Testis (tissue), 5 donors: ENCODE data around the gene NXPE4. TPM values are rescaled to one million over a fixed set of nuclear protein-coding genes. Genes with fewer than 3 reads are reported as not detected.
"Not testable (repeated sequence)": the region's sequence is repeated elsewhere in the genome, so short reads cannot be mapped to it uniquely, and the experiment has no call there.

Experiments used
- DNase-seq: peaks from one replicate; pipeline ENCODE4 v3.0.0-alpha.2; 2019
- H3K27ac ChIP-seq, 2 donors: fragments of 200-600 bp; sonication (generic); one replicate each; pipeline ENCODE4 v1.5.1; 2019
- H3K27me3 ChIP-seq: fragments of 200-600 bp; sonication (generic); one replicate; pipeline ENCODE4 v1.5.1; 2019
- H3K36me3 ChIP-seq: fragments of 200-600 bp; sonication (generic); one replicate; pipeline ENCODE4 v1.5.1; 2017; ENCODE audit warnings: low read depth; ENCODE audit errors: missing control alignments
- H3K4me1 ChIP-seq: fragments of 200-600 bp; sonication (generic); one replicate; pipeline ENCODE4 v1.5.1; 2019
- H3K4me3 ChIP-seq, 2 donors: fragments of 200-600 bp; sonication (generic); one replicate each; pipeline ENCODE4 v1.5.1; 2017 to 2019
- H3K9me3 ChIP-seq: fragments of 200-600 bp; sonication (generic); one replicate; pipeline ENCODE4 v1.5.1; 2017
- POLR2A ChIP-seq: fragments of 450-650 bp; IDR thresholded peaks from one replicate; pipeline ENCODE4 v1.6.1; 2017; ENCODE audit warnings: antibody characterized with exemption, mild to moderate bottlenecking, moderate library complexity
- WGBS, 2 donors: methylation state at CpG; one replicate each; pipeline ENCODE4 v1.1.5; 2018; 5-methylcytosine and 5-hydroxymethylcytosine counted together
- intact Hi-C: fragments of 100-400 bp; cut with DNase I; formaldehyde crosslinking; loops from one replicate; pipeline ENCODE4 v1.15.1; 2023; ENCODE audit warnings: low total_unique reads
- long read RNA-seq, 2 donors: transcript quantifications; one replicate each; lab custom pipeline, GENCODE V29; 2026
- polyA plus RNA-seq: library from polyadenylated mRNA; stranded (reverse); fragments of 350-450 nt; fragmentation: Illumina TruSeq; extraction: RNeasy Lipid Tissue Mini Kit (QIAGEN cat#74804); gene quantifications from one replicate; pipeline ENCODE4 v1.2.3, GENCODE V29; 2014; ENCODE audit warnings: low read depth, low replicate concordance; ENCODE audit not compliant: insufficient read depth
- total RNA-seq, 2 donors: library from RNA; depleted of rRNA; stranded (reverse); fragments of >200 nt; gene quantifications; one replicate each; pipeline ENCODE4 v1.2.3, GENCODE V29; 2016
- TF ChIP-seq, protein P1 (sequence below), 3 experiments: fragments of 450-650 bp in 2 of 3; fragments of 200-600 bp in 1 of 3; sonication (generic) in 1 of 3; IDR thresholded peaks; one replicate each; pipeline ENCODE4 v1.5.1; 2016 to 2019; ENCODE audit warnings: antibody characterized with exemption in 3 of 3, mild to moderate bottlenecking in 2 of 3, moderate library complexity in 1 of 3

NXPE4 gene
- total RNA-seq (not detected), polyA plus RNA-seq (not detected)
- long read RNA-seq, donor 1 = 0 reads
- long read RNA-seq, donor 2 = 0 reads

DNA sequence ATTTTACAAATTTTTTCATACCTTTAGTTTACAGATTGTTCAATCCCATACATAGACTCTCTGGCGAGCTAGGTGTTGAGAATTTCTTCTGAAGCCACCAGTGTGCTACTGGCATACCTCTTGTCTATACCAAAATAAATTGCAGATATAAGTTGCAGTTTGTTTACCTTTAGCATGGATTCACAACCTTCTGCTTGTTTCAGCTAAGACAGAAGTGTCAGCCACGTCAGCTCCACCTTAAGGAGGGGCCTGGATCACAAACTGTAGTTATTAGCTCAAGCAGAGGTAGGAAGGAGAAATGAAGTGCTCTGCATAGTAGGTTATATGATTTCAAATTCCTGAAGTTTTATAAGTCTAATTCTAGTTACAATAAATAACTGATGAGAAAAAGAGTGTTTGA, at the start of gene NXPE4:
TSS of gene NXPE4 (minus strand) at position 216 of the 400 bp plus-strand sequence. CDS start 1,027 bp downstream, outside the sequence.
- no peaks in the 10 kb centered on the region for H3K36me3 ChIP-seq
- 80 to 86% methylated on average over 2 of the region's 2 CpGs for WGBS, 2 donors
- DNase-seq = no peak
- no peaks in the 10 kb centered on the region for H3K27me3 ChIP-seq
- no peaks in the 10 kb centered on the region for H3K9me3 ChIP-seq
- TF ChIP-seq, protein P1, sequence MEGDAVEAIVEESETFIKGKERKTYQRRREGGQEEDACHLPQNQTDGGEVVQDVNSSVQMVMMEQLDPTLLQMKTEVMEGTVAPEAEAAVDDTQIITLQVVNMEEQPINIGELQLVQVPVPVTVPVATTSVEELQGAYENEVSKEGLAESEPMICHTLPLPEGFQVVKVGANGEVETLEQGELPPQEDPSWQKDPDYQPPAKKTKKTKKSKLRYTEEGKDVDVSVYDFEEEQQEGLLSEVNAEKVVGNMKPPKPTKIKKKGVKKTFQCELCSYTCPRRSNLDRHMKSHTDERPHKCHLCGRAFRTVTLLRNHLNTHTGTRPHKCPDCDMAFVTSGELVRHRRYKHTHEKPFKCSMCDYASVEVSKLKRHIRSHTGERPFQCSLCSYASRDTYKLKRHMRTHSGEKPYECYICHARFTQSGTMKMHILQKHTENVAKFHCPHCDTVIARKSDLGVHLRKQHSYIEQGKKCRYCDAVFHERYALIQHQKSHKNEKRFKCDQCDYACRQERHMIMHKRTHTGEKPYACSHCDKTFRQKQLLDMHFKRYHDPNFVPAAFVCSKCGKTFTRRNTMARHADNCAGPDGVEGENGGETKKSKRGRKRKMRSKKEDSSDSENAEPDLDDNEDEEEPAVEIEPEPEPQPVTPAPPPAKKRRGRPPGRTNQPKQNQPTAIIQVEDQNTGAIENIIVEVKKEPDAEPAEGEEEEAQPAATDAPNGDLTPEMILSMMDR (IDR thresholded peaks at IDR 0.05) = no peak
- no peak for TF ChIP-seq POLR2A
- H3K4me1 ChIP-seq = no peaks in the 10 kb centered on the region
- H3K4me3 ChIP-seq = no peak within 1 kb of the TSS
- intact Hi-C loops = no loop called here
- H3K27ac ChIP-seq = no peak within 1 kb of the TSS

DNA sequence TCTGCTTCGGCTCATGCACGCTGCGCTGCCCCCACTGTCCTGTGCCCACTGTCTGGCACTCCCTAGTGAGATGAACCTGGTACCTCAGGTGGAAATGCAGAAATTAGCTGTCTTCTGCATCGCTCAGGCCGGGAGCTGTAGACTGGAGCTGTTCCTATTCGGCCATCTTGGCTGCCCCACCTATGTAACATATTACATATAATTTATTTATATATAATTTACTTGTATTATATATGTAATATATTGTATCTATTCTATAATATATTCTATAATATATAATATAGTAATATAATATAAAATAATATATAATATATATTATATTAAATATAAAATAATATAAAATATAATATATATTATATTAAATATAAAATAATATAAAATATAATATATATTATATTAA, 43.9 kb upstream of the NXPE4 start:
- H3K27ac ChIP-seq, H3K4me1 ChIP-seq, DNase-seq, H3K4me3 ChIP-seq, H3K9me3 ChIP-seq, intact Hi-C loops, H3K27me3 ChIP-seq, H3K36me3 ChIP-seq: not testable (repeated sequence)
- WGBS, 2 donors = 98% methylated on average over 6 of the region's 6 CpGs

DNA sequence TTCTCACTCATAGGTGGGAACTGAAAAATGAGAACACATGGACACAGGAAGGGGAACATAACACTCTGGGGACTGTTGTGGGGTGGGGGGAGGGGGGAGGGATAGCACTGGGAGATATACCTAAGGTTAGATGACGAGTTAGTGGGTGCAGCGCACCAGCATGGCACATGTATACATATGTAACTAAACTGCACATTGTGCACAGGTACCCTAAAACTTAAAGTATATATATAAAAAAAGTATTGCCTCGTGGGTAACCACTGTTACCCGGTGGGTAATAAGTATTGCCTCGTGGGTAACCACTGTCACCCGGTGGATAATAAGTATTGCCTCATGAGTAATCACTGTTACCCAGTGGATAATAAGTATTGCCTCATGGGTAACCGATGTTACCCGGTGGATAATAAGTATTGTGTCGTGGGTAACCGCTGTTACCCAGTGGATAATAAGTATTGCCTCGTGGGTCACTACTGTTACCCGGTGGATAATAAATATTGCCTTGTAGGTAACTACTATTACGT, 35.9 kb upstream of the NXPE4 start:
- intact Hi-C loops, H3K4me3 ChIP-seq, H3K27me3 ChIP-seq, H3K36me3 ChIP-seq, H3K27ac ChIP-seq, DNase-seq, H3K9me3 ChIP-seq, H3K4me1 ChIP-seq: not testable (repeated sequence)
- 89% methylated on average over 13 of the region's 13 CpGs for WGBS, 2 donors

DNA sequence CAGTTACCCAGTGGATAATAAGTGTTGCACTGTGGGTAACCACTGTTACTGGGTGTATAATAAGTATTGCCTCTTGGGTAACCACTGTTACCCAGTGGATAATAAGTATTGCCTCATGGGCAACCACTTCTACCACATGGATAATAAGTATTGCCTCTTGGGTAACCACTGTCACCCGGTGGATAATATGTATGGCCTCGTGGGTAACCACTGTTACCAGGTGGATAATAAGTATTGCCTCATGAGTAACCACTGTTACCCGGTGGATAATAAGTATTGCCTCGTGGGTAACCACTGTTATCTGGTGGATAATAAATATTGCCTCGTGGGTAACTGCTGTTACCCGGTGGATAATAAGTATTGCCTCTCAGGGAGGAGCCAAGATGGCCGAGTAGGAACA, 29.7 kb upstream of the NXPE4 start:
- no peaks in the 10 kb centered on the region for H3K27me3 ChIP-seq
- H3K9me3 ChIP-seq = no peaks in the 10 kb centered on the region
- H3K27ac ChIP-seq = no peak overlapping the region
- TF ChIP-seq, protein P1 (IDR thresholded peaks at IDR 0.05) = no peak
- no peak for TF ChIP-seq POLR2A
- H3K4me3 ChIP-seq = no peak overlapping the region
- WGBS, 2 donors = 75 to 86% methylated on average over 7 of the region's 7 CpGs
- DNase-seq = no peak
- no peaks in the 10 kb centered on the region for H3K36me3 ChIP-seq
- H3K4me1 ChIP-seq = no peaks in the 10 kb centered on the region
- intact Hi-C loops = no loop called here

DNA sequence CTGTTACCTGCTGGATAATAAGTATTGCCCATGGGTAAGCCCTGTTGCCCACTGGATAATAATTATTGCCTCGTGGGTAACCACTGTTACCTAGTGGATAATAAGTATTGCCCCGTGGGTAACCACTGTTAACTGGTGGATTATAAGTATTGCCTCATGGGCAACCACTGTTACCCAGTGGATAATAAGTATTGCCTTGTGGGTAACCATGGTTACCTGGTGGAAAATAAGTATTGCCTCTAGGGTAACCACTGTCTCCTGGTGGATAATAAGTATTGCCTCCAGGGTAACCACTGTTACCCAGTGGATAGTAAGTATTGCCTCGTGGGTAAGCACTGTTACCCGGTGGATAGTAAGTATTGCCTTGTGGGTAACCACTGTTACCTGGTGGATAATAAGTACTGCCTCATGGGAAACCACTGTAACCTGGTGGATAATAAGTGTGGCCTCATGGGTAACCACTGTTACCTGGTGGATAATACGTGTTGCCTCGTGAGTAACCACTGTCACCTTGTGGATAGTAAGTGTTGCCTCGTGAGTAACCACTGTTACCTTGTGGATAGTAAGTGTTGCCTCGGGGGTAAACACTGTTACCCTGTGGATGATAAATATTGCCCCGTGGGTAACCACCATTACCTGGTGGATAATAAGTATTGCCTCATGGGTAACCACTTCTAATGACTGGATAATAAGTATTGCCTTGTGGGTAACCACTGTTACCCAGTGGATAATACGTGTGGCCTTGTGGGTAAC, 29.0 kb upstream of the NXPE4 start:
- Histone ChIP-seq H3K36me3 (no peaks in the 10 kb centered on the region), H3K27me3 (no peaks in the 10 kb centered on the region), H3K4me3 (no peak overlapping the region), H3K9me3 (no peaks in the 10 kb centered on the region), H3K4me1 (no peaks in the 10 kb centered on the region), H3K27ac (no peak overlapping the region)
- 79 to 80% methylated on average over 8 to 10 of the region's 10 CpGs for WGBS, 2 donors
- intact Hi-C loops = no loop called here
- TF ChIP-seq, protein P1 (IDR thresholded peaks at IDR 0.05) = no peak
- DNase-seq = no peak

DNA sequence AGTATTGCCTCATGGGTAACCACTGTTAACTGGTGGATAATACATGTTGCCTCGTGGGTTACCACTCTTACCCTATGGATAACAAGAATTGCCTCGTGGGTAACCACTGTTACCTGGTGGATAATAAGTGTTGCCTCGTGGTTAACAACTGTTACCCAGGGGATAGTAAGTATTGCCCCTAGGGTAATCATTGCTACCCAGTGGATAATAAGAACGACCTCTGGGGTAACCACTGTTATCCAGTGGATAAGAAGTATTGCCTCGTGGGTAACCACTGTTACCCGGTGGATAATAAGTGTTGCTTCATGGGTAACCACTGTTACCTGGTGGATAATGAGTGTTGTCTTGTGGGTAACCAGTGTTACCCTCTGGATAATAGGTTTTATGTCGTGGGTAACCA, 28.1 kb upstream of the NXPE4 start:
- TF ChIP-seq POLR2A = no peak
- TF ChIP-seq, protein P1 (IDR thresholded peaks at IDR 0.05) = no peak
- no peaks in the 10 kb centered on the region for H3K4me1 ChIP-seq
- H3K9me3 ChIP-seq = no peaks in the 10 kb centered on the region
- DNase-seq = no peak
- 70 to 83% methylated on average over 6 to 7 of the region's 7 CpGs for WGBS, 2 donors
- H3K27ac ChIP-seq = no peak overlapping the region
- H3K4me3 ChIP-seq = no peak overlapping the region
- H3K36me3 ChIP-seq = no peaks in the 10 kb centered on the region
- intact Hi-C loops = no loop called here
- H3K27me3 ChIP-seq = no peaks in the 10 kb centered on the region
